ENCODE results near the gene NCAPH2. TPM values are rescaled to one million over a fixed set of nuclear protein-coding genes. Genes with fewer than 3 reads are reported as not detected.
A peak's percentile ranks its signal among the peaks of the same experiment; 100 is the strongest.

NCAPH2 gene
- 10 to 100 TPM; 81.1 to 81.8 TPM for total RNA-seq
- 10 to 100 TPM; 36.4 to 36.9 TPM for polyA plus RNA-seq

- Histone ChIP-seq H3K27me3 (ENCODE audit: insufficient read depth, low read length) (no peaks in the 10 kb centered on the region), H3K36me3 (ENCODE audit: insufficient read depth, low read length) (peaks cover 16% of the 10 kb centered on the region), H3K27ac (ENCODE audit: low read depth, low read length) (peak within 1 kb of the TSS; percentile 98), H3K4me1 (ENCODE audit: insufficient read depth, low read length) (peaks cover 28% of the 10 kb centered on the region), H3K4me3 (ENCODE audit: low read length in 2 of 2) (peak within 1 kb of the TSS; percentile 84 to 98), H3K9me3 (ENCODE audit: control insufficient read depth in 1 of 2, low read length in 2 of 2) (no peaks in the 10 kb centered on the region)
- ChIA-PET POLR2A (ENCODE audit: partially characterized antibody) (interaction anchor here (0.6 to 7.6 kb wide), 30 partner anchors 9 to 546 kb away, joined by 3 to 242 read pairs (median 5); partner anchors contain the start of genes ADM2, ARSA, CHKB and HDAC10), CTCF (ENCODE audit: partially characterized antibody) (interaction anchor here (0.7 to 6.8 kb wide), 10 partner anchors 11 to 236 kb away, joined by 3 to 76 read pairs (median 4); partner anchors contain the start of genes SCO2 and SYCE3)
- H3K27me3 Mint-ChIP-seq = no peaks in the 10 kb centered on the region
- H3K27ac Mint-ChIP-seq = peak within 1 kb of the TSS; percentile 90 to 99 (median 98)
- peaks cover 10 to 26% (median 19%) of the 10 kb centered on the region in 4 donors for H3K4me1 Mint-ChIP-seq
- H3K36me3 Mint-ChIP-seq = peaks cover 0 to 21% of the 10 kb centered on the region in 2 donors
- peak within 1 kb of the TSS; percentile 92 to 98 (median 94) for H3K4me3 Mint-ChIP-seq
- no peaks in the 10 kb centered on the region for H3K9me3 Mint-ChIP-seq
- intact Hi-C loops (cut with micrococcal nuclease) = loop anchor here (1.0 to 5.0 kb wide), 8 partner anchors 17 to 165 kb away; partner anchors contain the start of genes ARSA, CHKB, KLHDC7B and PPP6R2
- peak; percentile 96 to 97 (median 97) for DNase-seq
These were observed at the start of gene NCAPH2 for GRCh38 chr22:50507991-50508884. Gene NCAPH2, plus strand, starts transcription at chr22:50508224. Its CDS starts 114 bp downstream, at chr22:50508338.

DNA sequence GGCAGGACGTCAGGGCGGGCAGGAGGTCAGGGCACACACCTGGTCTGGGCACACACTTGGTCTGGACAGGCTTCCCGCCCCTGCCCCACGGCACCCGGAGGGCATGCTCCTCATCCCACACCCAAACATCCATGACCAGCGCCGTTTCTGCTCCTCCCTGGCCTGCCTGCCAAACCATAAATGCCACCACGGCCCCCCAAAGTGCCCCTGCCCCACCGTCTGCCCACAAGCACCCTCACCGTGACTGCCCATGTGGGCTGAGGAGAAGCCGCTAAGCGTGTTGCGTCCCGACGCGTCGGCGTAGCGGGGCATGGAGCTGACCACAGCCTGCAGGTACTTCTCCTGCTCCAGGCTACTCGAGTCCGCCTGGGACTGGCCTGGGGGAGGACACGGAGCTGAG is 49.0 kb upstream of the NCAPH2 start:
- Mint-ChIP-seq H3K27ac (peak overlapping the region in 1 of 7 donors; percentile 70), H3K4me1 (no peaks in the 10 kb centered on the region), H3K9me3 (peaks cover 0 to 4% (median 0%) of the 10 kb centered on the region in 8 donors), H3K4me3 (no peak overlapping the region), H3K27me3 (no peaks in the 10 kb centered on the region), H3K36me3 (peaks cover 18 to 58% of the 10 kb centered on the region in 2 donors)
- Histone ChIP-seq H3K4me3 (ENCODE audit: low read length in 2 of 2) (no peak overlapping the region), H3K36me3 (ENCODE audit: insufficient read depth, low read length) (peaks cover 79% of the 10 kb centered on the region), H3K9me3 (ENCODE audit: control insufficient read depth in 1 of 2, low read length in 2 of 2) (no peaks in the 10 kb centered on the region), H3K4me1 (ENCODE audit: insufficient read depth, low read length) (no peaks in the 10 kb centered on the region), H3K27me3 (ENCODE audit: insufficient read depth, low read length) (no peaks in the 10 kb centered on the region), H3K27ac (ENCODE audit: low read depth, low read length) (no peak overlapping the region)
- ChIA-PET CTCF (ENCODE audit: partially characterized antibody) (interaction anchor here (1.2 kb wide), 1 partner anchor 14 kb away, joined by 5 read pairs; no protein-coding TSS in a partner anchor), POLR2A (ENCODE audit: partially characterized antibody) (interaction anchor here (1.3 to 6.2 kb wide), 3 partner anchors 10 to 67 kb away, joined by 3 to 38 read pairs (median 3); partner anchors contain the start of gene SCO2)
- DNase-seq = no peak
- intact Hi-C loops (cut with micrococcal nuclease) = no loop called here

DNA sequence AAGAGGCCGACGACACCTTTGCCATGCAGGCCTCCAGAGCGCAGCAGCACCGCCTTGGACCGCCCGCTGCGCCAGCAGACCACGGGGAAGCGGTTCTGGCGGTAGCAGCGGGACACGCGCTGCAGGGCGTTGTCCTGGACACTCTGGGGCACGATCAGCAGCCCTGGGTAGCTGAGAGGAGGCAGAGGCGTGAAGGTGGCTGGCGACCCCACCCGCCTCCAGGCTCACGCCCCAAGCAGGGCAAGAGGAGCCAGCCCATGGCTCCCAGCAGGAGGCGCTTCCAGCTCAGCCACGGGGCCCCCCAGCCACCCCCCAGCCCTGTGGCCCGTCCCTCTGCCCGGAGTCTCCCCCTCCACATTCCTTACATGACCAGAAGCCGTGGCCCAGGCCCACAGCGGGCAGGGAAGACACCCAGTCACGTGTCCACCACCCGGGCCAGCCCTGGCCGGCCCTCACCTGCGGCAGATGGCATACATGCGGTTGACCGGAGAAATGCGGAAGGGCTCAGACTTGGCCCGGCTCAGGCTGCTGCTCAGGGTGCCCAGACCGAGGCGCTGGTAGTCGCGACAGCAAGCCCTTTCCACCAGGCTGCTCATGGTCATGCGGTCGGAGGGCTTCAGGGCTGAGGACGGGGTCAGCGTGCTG is 48.4 kb upstream of the NCAPH2 start:
- no peaks in the 10 kb centered on the region for H3K4me1 ChIP-seq (ENCODE audit: insufficient read depth, low read length)
- no peak overlapping the region for H3K27ac Mint-ChIP-seq
- no peaks in the 10 kb centered on the region for H3K4me1 Mint-ChIP-seq
- peaks cover 79% of the 10 kb centered on the region for H3K36me3 ChIP-seq (ENCODE audit: insufficient read depth, low read length)
- no peak overlapping the region for H3K4me3 ChIP-seq (ENCODE audit: low read length in 2 of 2)
- H3K27ac ChIP-seq (ENCODE audit: low read depth, low read length) = no peak overlapping the region
- H3K9me3 Mint-ChIP-seq = peaks cover 0 to 4% (median 0%) of the 10 kb centered on the region in 8 donors
- POLR2A ChIA-PET (ENCODE audit: partially characterized antibody) = interaction anchor here (1.3 to 6.2 kb wide), 3 partner anchors 10 to 66 kb away, joined by 3 to 38 read pairs (median 3); partner anchors contain the start of gene SCO2
- H3K27me3 ChIP-seq (ENCODE audit: insufficient read depth, low read length) = no peaks in the 10 kb centered on the region
- CTCF ChIA-PET (ENCODE audit: partially characterized antibody) = no interaction called here
- no peak for DNase-seq
- no peaks in the 10 kb centered on the region for H3K27me3 Mint-ChIP-seq
- no peaks in the 10 kb centered on the region for H3K9me3 ChIP-seq (ENCODE audit: control insufficient read depth in 1 of 2, low read length in 2 of 2)
- no peak overlapping the region for H3K4me3 Mint-ChIP-seq
- H3K36me3 Mint-ChIP-seq = peaks cover 19 to 58% of the 10 kb centered on the region in 2 donors
- intact Hi-C loops (cut with micrococcal nuclease) = no loop called here

- no peaks in the 10 kb centered on the region for H3K27me3 Mint-ChIP-seq
- H3K9me3 Mint-ChIP-seq = peaks cover 0 to 4% (median 0%) of the 10 kb centered on the region in 8 donors
- POLR2A ChIA-PET (ENCODE audit: partially characterized antibody) = interaction anchor here (6.2 kb wide), 1 partner anchor 8 kb away, joined by 38 read pairs; no protein-coding TSS in a partner anchor
- CTCF ChIA-PET (ENCODE audit: partially characterized antibody) = interaction anchor here (0.8 kb wide), 1 partner anchor 36 kb away, joined by 3 read pairs; no protein-coding TSS in a partner anchor
- peaks cover 80% of the 10 kb centered on the region for H3K36me3 ChIP-seq (ENCODE audit: insufficient read depth, low read length)
- H3K4me3 Mint-ChIP-seq = peak overlapping the region in 1 of 8 donors; percentile 31
- no peaks in the 10 kb centered on the region for H3K9me3 ChIP-seq (ENCODE audit: control insufficient read depth in 1 of 2, low read length in 2 of 2)
- no peaks in the 10 kb centered on the region for H3K4me1 ChIP-seq (ENCODE audit: insufficient read depth, low read length)
- intact Hi-C loops (cut with micrococcal nuclease) = no loop called here
- H3K36me3 Mint-ChIP-seq = peaks cover 19 to 56% of the 10 kb centered on the region in 2 donors
- H3K27ac Mint-ChIP-seq = no peak overlapping the region
- no peak overlapping the region for H3K27ac ChIP-seq (ENCODE audit: low read depth, low read length)
- H3K27me3 ChIP-seq (ENCODE audit: insufficient read depth, low read length) = no peaks in the 10 kb centered on the region
- no peaks in the 10 kb centered on the region for H3K4me1 Mint-ChIP-seq
- no peak for DNase-seq
- no peak overlapping the region for H3K4me3 ChIP-seq (ENCODE audit: low read length in 2 of 2)
These were observed 47.1 kb upstream of the NCAPH2 start for GRCh38 chr22:50460938-50461337.

- ChIA-PET POLR2A (ENCODE audit: partially characterized antibody) (interaction anchor here (0.7 to 6.2 kb wide), 2 partner anchors 8 to 20 kb away, joined by 3 to 38 read pairs; no protein-coding TSS in a partner anchor), CTCF (ENCODE audit: partially characterized antibody) (interaction anchor here (1.1 kb wide), 1 partner anchor 18 kb away, joined by 4 read pairs; no protein-coding TSS in a partner anchor)
- H3K27me3 ChIP-seq (ENCODE audit: insufficient read depth, low read length) = no peaks in the 10 kb centered on the region
- Mint-ChIP-seq H3K9me3 (peaks cover 0 to 4% (median 0%) of the 10 kb centered on the region in 8 donors), H3K4me3 (no peak overlapping the region), H3K27me3 (no peaks in the 10 kb centered on the region), H3K27ac (peak overlapping the region in 1 of 7 donors; percentile 68), H3K36me3 (peaks cover 19 to 60% of the 10 kb centered on the region in 2 donors), H3K4me1 (no peaks in the 10 kb centered on the region)
- peaks cover 84% of the 10 kb centered on the region for H3K36me3 ChIP-seq (ENCODE audit: insufficient read depth, low read length)
- no peaks in the 10 kb centered on the region for H3K4me1 ChIP-seq (ENCODE audit: insufficient read depth, low read length)
- intact Hi-C loops (cut with micrococcal nuclease) = no loop called here
- no peak overlapping the region for H3K4me3 ChIP-seq (ENCODE audit: low read length in 2 of 2)
- H3K27ac ChIP-seq (ENCODE audit: low read depth, low read length) = no peak overlapping the region
- H3K9me3 ChIP-seq (ENCODE audit: control insufficient read depth in 1 of 2, low read length in 2 of 2) = no peaks in the 10 kb centered on the region
- DNase-seq = no peak
These were observed 46.5 kb upstream of the NCAPH2 start for GRCh38 chr22:50461536-50461935.

GRCh38 chr22:50461979-50462540 is 46.0 kb upstream of the NCAPH2 start:
- H3K36me3 Mint-ChIP-seq = peaks cover 24 to 61% of the 10 kb centered on the region in 2 donors
- peak overlapping the region in 1 of 7 donors; percentile 68 for H3K27ac Mint-ChIP-seq

More at GRCh38 chr22:50461979-50462540, 46.0 kb upstream of the NCAPH2 start:
- Histone ChIP-seq H3K4me3 (ENCODE audit: low read length in 2 of 2) (no peak overlapping the region), H3K9me3 (ENCODE audit: control insufficient read depth in 1 of 2, low read length in 2 of 2) (no peaks in the 10 kb centered on the region), H3K27me3 (ENCODE audit: insufficient read depth, low read length) (no peaks in the 10 kb centered on the region), H3K36me3 (ENCODE audit: insufficient read depth, low read length) (peaks cover 88% of the 10 kb centered on the region), H3K4me1 (ENCODE audit: insufficient read depth, low read length) (no peaks in the 10 kb centered on the region), H3K27ac (ENCODE audit: low read depth, low read length) (no peak overlapping the region)
- ChIA-PET CTCF (ENCODE audit: partially characterized antibody) (interaction anchor here (1.1 kb wide), 1 partner anchor 18 kb away, joined by 4 read pairs; no protein-coding TSS in a partner anchor), POLR2A (ENCODE audit: partially characterized antibody) (interaction anchor here (0.7 to 1.2 kb wide), 2 partner anchors 20 to 159 kb away, joined by 3 read pairs; no protein-coding TSS in a partner anchor)
- Mint-ChIP-seq H3K4me3 (no peak overlapping the region), H3K27me3 (no peaks in the 10 kb centered on the region), H3K9me3 (peaks cover 0 to 4% (median 0%) of the 10 kb centered on the region in 8 donors), H3K4me1 (peaks cover 2 to 5% (median 4%) of the 10 kb centered on the region in 4 donors)
- DNase-seq = no peak
- intact Hi-C loops (cut with micrococcal nuclease) = no loop called here
